GM18951 (cell line): Measurements from ENCODE around the gene RCOR3.
"Not testable (repeated sequence)": the region's sequence is repeated elsewhere in the genome, so short reads cannot be mapped to it uniquely, and the experiment has no call there.

Experiments used
- POLR2A ChIP-seq: IDR thresholded peaks from 4 replicates; pipeline ENCODE4 v1.6.1; 2011; ENCODE audit warnings: mild to moderate bottlenecking; ENCODE audit not compliant: insufficient read length, insufficient read depth; ENCODE audit errors: extremely low read depth
- in situ Hi-C: fragments of 300-500 bp; cut with MboI; formaldehyde crosslinking; loops from one replicate; pipeline ENCODE4 v1.12.0; 2022; ENCODE audit warnings: low sequenced_read_pairs, mixed read lengths, inconsistent platforms; ENCODE audit not compliant: unreplicated experiment

RCOR3 gene

DNA sequence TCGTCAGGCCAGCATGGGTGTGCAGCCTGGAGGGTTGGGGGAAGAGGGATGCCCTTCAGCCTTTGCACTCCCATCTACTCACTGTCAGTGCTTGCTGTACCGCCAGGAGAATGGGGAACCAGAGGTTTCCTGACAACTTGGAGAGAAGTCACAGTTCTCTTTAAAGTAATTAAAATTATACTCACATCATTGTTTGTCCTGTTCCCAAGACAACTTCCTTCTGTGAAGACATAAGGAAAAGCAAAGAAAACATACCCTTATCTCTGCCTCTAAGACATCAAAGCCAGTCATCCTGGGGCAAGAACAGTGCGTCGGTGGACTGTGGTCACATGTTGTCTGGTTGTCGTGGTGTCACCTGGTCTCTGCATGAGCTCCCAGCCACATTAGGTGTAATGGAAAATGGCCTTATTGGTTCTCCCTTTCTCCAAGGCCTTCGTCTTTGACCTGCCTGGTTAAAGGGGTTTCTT lies 85.0 kb downstream of the RCOR3 start:
- TF ChIP-seq POLR2A, result no peak
- in situ Hi-C loops, result loop anchor here (25.0 kb wide), 1 partner anchor 318 kb away; no protein-coding TSS in a partner anchor

DNA sequence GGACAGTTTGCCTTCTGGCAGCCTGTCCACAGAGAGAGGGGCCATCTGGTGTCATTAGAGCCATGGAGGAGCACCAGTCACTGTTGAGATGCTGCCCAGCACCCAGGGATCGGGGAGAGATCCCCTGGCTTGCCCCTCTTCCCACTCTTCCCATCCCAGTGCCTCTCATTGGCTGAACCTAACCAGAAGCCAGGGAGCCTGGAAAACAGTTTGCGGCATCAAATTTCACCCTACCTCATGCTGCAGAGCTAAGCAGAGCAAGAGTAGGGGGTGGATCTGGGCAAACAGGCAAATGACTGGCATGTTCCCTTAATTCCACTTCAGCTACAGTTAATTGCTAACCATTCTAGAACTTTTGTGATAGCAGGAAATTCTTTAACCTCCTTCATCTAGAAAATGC lies 86.6 kb downstream of the RCOR3 start:
- no peak for TF ChIP-seq POLR2A
- in situ Hi-C loops, result loop anchor here (25.0 kb wide), 1 partner anchor 317 kb away; no protein-coding TSS in a partner anchor

DNA sequence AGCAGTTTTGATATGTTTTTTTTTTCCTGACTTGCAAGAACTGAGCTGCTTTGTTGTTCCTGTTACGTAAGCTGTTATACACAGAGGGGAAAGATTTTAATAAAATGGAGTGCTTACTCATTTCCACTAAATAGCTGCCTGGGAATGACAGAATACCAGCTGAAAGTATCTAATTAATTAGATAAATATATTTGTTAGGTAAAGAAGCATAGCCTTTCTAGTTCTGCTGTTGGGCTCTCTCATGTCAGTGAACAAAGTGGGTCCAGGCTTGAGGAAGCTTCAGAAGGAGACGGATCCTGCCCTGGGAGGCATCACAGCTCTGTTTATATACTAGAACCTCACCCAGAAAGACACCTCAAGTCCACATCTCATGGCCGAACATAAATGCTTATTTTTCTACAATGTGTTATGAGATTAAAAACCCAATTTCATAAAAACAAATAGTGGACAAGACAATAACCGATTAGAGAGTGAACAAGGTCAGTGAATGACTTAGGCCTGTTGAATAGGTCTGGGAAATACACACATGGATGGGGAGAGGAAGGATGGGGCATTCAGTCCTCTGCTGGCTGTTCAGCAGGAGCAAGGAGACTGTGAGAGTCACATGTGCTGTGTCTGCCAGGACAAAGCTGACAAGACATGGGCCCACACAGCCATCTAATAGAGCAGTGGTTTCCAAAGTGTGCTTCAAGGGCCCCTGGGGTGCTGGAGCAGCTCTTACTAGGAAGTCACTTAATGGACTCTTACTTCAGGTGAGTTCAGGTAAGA lies 88.1 kb downstream of the RCOR3 start:
- in situ Hi-C loops, result loop anchor here (25.0 kb wide), 1 partner anchor 315 kb away; no protein-coding TSS in a partner anchor
- no peak for TF ChIP-seq POLR2A

DNA sequence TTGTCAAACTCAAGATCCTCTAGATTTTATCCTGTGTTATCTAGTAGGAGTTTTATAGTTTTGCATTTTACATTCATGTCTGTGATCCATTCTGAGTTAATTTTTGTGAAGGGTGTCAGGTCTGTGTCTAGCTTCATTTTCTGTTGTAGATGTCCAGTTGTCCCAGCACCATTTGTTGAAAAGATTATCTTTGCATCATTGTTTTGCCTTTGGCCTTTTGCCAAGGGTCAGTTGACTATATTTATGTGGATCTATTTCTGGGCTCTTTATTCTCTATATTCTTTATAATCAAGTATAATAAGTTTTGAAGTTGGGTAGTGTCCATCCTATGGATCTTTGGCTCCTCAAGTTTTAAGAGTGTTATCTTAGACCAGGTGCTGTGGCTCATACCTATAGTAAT lies 89.4 kb downstream of the RCOR3 start:
- TF ChIP-seq POLR2A, result no peak

DNA sequence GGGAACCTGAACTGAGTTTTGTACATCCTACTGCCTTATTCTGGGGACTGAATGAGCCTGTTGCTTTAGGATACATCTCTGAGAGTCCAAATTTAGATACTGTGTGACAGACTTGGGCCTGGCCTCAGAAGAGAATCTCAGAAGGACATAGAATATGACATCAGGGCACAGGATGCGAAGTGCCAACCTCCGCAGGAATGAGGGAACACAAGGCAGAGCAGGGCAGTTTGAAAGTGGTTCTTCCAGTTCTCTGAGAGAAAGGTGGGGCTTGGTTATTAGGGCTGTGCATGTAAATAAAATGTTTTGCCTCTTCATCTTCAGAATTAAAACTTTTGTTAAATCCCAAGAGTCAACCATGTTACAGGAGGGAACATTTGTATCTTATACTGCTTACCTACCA lies 90.6 kb downstream of the RCOR3 start:
- TF ChIP-seq POLR2A, result no peak
- in situ Hi-C loops, result loop anchor here (25.0 kb wide), 1 partner anchor 313 kb away; no protein-coding TSS in a partner anchor

More for the DNA sequence above, 89.4 kb downstream of the RCOR3 start:
- in situ Hi-C loops, result loop anchor here (25.0 kb wide), 1 partner anchor 314 kb away; no protein-coding TSS in a partner anchor

DNA sequence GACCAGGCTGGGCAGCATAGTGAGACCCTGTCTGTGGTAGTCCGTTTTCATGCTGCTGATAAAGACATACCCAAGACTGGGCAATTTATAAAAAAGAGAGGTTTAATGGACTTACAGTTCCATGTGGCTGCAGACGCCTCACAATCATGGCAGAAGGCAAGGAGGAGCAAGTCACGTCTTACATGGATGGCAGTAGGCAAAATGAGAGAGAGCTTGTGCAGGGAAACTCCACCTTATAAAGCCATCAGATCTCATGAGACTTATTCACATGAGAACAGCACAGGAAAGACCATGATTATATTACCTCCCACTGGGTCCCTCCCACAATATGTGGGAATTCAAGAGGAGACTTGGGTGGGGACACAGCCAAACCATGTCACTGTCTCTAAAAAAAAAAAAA lies 92.9 kb downstream of the RCOR3 start:
- in situ Hi-C loops, result not testable (repeated sequence)

DNA sequence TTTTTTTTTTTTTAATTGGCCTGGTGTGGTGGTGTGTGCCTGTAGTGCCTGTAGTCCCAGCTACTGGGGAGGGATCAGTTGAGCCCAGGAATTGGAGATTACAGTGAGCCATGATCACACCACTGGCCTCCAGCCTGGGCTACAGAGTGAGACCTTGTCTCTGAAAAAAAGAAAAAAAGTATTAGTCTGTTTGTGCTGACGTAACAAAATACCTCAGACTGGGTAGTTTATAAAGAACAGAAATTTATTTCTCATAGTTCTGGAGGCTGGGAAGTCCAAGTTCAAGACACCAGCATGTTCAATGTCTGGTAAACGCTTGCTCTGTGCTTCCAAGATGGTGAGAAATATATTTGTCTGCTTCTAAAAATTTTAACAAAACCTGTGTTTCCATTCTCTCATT lies 93.3 kb downstream of the RCOR3 start:
- no peak for TF ChIP-seq POLR2A
- in situ Hi-C loops, result no loop called here

DNA sequence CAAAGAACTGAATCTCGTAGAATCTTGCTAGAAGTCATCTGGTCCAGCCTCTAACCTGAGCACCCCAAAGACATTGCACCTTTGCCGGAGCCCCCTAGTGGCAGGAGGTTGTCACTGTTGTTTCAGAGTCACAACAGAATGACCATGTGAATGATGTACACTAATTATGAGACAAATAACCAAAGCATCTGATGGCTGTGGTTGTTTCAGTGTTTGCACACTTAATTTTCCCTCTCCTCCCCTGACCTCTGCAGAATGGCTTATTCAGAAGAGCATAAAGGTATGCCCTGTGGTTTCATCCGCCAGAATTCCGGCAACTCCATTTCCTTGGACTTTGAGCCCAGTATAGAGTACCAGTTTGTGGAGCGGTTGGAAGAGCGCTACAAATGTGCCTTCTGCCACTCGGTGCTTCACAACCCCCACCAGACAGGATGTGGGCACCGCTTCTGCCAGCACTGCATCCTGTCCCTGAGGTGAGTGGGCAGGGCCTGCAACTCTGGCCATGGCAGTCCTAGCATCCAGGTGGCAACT lies 93.9 kb downstream of the RCOR3 start:
- no peak for TF ChIP-seq POLR2A
- in situ Hi-C loops, result no loop called here

DNA sequence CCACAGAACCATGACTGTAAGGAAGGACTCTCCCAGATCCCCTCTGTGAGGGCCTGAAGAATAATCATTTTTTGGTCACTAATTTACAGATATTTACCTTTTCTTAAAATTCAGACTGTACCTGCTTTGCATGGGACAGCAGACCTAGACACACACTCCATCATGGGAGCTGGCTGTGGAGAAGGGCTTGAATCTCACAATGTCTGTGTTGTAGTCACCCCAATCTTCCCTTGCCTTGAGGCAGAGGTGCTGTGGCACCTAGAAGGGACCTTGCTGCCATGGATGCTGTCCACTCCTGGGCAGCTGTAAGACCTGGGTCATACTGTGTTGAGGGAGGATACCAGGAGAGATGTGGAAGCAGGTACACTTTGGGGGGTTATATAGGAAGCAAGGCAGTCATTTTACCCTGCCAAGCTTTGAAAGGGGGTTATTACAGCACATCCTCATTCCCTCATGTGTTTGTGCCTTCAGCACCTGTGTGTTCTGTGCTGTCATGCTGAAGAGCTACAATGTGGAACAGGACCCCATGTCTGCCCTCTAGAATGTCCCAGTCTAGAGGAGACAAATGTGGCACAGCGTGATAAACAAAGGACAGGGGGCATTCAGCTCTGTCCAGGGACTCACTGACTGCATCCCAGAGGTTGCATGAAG lies 94.5 kb downstream of the RCOR3 start:
- no peak for TF ChIP-seq POLR2A
- in situ Hi-C loops, result no loop called here

DNA sequence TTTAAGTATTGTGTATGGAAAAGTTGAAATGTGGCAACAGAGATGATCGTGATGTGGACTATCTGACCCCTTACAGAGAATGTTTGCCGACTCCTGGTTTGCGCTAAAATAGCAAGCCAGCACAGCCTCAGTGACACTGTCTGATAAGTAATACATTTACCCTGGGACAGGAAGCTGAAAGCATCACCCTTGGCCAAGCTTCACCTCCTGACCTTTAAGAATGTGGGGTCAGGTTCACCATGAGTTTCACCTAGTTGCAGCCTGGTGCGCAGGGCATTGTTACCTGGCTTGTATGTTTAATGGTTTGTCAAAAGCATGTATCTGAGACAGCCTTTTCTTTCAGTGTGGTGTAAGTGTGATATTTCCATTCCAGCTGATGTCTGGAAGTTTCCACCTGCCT lies 96.7 kb downstream of the RCOR3 start:
- in situ Hi-C loops, result no loop called here
- no peak for TF ChIP-seq POLR2A

DNA sequence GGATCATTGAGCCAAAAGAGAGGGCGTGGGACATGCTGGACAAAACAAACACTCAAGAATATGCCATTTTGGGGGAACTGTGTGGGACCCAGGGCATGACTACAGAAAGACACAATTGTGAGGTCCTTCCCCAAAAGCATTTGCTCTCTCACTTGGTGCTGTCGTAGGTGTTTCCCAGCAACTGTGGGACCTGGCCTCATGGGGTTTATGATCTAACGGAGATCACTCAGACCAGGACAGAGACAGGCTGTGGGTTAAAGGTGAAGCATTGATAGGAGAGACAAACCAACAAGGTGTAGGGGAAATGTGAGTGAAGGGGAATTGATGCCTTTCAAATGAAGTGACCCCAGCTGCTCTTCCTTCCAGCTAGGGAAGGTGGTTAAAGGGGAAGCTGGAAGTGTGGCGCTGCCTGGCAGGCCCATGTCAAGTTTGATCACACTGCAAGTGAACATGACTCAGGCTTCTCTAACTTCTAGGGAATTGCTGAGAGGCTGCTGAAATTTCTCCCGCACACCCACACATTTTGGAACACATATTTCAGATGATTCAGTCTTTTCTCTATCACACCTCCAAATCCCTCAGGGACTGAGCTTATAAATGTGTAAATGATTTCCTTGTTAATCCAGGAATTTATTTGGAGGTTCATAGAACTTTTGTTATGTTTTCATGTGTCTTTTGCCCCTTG lies 97.7 kb downstream of the RCOR3 start:
- TF ChIP-seq POLR2A, result no peak
- in situ Hi-C loops, result no loop called here

DNA sequence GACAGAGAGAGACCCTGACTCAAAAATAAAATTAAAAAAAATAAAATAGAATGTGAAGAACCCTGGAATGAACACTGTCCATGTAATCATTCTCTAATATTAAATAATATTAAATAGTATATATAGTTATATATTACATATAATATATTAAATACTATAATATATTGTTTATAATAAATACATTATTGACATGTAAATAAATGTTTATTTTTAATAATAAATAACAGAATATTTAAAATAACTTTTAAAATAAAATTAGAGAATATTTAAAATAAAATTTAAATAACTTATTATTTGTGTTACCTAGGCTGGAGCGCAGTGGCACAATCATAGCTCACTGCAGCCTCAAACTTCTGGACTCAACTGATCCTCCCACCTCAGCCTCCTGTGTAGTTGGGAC lies 99.5 kb downstream of the RCOR3 start:
- in situ Hi-C loops, result no loop called here

DNA sequence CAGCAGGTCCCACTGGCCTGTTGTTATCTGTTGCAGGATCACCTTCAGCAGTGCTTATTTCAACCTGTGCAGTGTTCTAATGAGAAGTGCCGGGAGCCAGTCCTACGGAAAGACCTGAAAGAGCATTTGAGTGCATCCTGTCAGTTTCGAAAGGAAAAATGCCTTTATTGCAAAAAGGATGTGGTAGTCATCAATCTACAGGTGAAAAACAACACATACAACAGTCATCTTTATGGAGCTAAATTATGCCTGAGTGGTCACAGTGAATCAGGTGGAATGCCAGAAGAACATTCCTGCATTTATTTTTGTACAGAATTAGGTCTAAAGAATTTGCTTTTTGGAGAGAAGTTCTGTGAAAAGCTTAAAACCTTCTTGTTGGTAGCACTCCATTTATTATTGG lies 100.7 kb downstream of the RCOR3 start:
- TF ChIP-seq POLR2A, result no peak
- in situ Hi-C loops, result no loop called here

More for the DNA sequence above, 99.5 kb downstream of the RCOR3 start:
- no peak for TF ChIP-seq POLR2A
